Hematopoietic multipotent progenitor cell treated with erythropoietin and hydrocortisone succinate and interleukin-3 and kit ligand, for 15 days (in vitro differentiated cells): ENCODE results near the gene ANKRD65.
"Not testable (repeated sequence)": the region's sequence is repeated elsewhere in the genome, so short reads cannot be mapped to it uniquely, and the experiment has no call there.

Experiments used
- DNase-seq: peaks from one replicate; pipeline ENCODE4 v3.0.0-alpha.2; 2015; ENCODE audit warnings: low spot score

Gene ANKRD65

DNA sequence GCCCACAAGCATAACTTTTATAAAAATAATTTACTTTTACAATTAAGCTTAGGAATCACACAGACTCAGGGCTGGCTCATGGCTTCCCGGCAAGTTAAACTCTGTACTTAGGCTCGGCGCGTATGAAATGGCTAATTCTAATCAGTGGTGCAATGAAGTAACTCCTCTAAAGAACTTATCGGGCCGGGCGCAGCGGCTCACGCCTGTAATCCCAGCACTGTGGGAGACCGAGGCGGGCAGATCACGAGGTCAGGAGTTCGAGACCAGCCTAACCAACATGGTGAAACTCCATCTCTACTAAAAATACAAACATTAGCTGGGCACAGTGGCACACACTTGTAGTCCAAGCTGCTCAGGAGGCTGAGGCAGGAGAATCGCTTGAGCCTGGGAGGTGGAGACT, 51.0 kb downstream of the ANKRD65 start:
- DNase-seq: not testable (repeated sequence)
